Dedifferentiated amniotic fluid mesenchymal stem cell (primary cell): Measurements from ENCODE around the gene KATNAL2.

Experiments used
- DNase-seq: peaks from one replicate; pipeline ENCODE4 v3.0.0-alpha.2; 2016; ENCODE audit errors: extremely low spot score

The KATNAL2 gene

GRCh38 chr18:47110492-47111274, 193.3 kb downstream of the KATNAL2 start:
- no peak for DNase-seq

- no peak for DNase-seq
Measured at GRCh38 chr18:47113796-47114540, 196.6 kb downstream of the KATNAL2 start.

GRCh38 chr18:47115205-47115604, 197.8 kb downstream of the KATNAL2 start:
- DNase-seq, result no peak

GRCh38 chr18:47118981-47119380, 201.6 kb downstream of the KATNAL2 start:
- no peak for DNase-seq

- DNase-seq, result no peak
Measured at GRCh38 chr18:47120428-47120827, 203.0 kb downstream of the KATNAL2 start.

- no peak for DNase-seq
Measured at GRCh38 chr18:47121146-47121545, 203.7 kb downstream of the KATNAL2 start.

GRCh38 chr18:47141289-47141688, 223.9 kb downstream of the KATNAL2 start:
- no peak for DNase-seq

- DNase-seq, result no peak
Measured at GRCh38 chr18:47143153-47143552, 225.8 kb downstream of the KATNAL2 start.

- no peak for DNase-seq
Measured at GRCh38 chr18:47143899-47144485, 226.6 kb downstream of the KATNAL2 start.

- DNase-seq, result no peak
Measured at GRCh38 chr18:47146206-47146605, 228.8 kb downstream of the KATNAL2 start.

- DNase-seq, result no peak
Measured at GRCh38 chr18:47149457-47150028, 232.1 kb downstream of the KATNAL2 start.

GRCh38 chr18:47150029-47150823, 232.8 kb downstream of the KATNAL2 start, which contains the start of gene HDHD2:
Gene HDHD2 (minus strand): TSS chr18:47150500. CDS start chr18:47136439, 14,061 bp downstream.
- DNase-seq, result peak; percentile 66

GRCh38 chr18:47150824-47151366, 233.5 kb downstream of the KATNAL2 start:
- DNase-seq, result no peak

- no peak for DNase-seq
Measured at GRCh38 chr18:47151439-47151838, 234.0 kb downstream of the KATNAL2 start.
